Activated T-helper 1 cell treated with anti-CD3 and anti-CD28 coated beads, Interleukin-2, amount 50 U/mL, for 16 hours (primary cell): Measurements from ENCODE around the gene EHD1.
A peak's percentile ranks its signal among the peaks of the same experiment; 100 is the strongest.

ENCODE experiments used
- DNase-seq, 2 donors: peaks; one replicate each; pipeline ENCODE4 v3.0.0-alpha.2; 2020; ENCODE audit warnings: low read depth in 1 of 2, low spot score in 1 of 2

The EHD1 gene

GRCh38 chr11:64891880-64892279 is 13.5 kb upstream of the EHD1 start:
- DNase-seq: no peak

DNA sequence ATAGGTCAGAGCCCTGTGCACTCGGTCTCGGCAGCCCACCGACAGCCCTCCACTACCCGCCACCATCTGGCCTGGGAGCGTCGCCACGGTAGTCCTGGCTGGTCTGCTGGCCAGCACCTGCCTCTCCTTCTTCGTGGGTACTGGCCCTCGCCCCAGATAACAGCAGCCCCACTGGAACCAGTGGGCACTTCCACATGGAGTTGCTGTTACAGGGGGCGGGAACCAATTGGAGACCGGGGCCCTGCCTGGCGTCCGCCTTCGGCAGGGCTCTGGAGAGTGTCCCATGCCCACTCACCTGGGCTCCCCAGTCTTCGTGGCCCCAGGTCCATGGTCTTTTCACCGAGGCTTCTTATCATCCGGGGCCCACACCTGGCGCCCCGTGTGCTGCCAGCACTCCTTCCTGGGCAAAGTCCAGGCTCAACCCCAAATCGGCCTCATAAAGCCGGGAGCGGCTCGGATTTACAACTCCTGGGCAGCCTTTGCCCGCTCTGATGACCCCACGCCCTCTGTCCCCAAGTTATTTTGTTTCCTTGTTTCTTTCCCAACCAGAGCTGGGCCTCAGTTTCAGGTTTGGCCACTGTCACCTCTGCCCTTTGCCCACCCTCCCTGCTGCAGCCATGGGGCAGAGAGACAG is 12.9 kb upstream of the EHD1 start:
- no peak for DNase-seq

DNA sequence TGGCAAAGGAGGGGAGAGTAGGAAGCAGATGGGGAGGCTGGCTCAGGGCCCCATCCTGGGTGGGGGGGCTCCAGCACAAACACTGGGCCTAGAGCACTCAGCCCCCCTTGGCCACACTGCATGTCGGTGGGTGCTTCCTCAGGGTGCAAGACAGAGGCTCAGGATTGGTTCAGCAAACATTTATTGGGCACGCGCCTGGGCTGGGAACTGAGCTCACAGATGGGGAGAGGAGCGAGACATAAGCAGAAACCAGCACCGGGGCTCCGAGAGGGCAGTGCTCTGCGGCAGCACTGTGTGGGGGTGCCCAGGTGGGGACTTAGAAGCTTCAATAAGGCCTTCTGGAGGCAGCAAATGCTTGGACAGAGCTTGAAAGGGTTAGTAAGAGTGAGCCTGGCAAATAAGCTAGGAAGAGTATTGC is 12.1 kb upstream of the EHD1 start:
- no peak for DNase-seq

GRCh38 chr11:64888729-64889511 is 10.5 kb upstream of the EHD1 start:
- no peak for DNase-seq

GRCh38 chr11:64888406-64888728 is 9.9 kb upstream of the EHD1 start:
- DNase-seq: no peak

DNA sequence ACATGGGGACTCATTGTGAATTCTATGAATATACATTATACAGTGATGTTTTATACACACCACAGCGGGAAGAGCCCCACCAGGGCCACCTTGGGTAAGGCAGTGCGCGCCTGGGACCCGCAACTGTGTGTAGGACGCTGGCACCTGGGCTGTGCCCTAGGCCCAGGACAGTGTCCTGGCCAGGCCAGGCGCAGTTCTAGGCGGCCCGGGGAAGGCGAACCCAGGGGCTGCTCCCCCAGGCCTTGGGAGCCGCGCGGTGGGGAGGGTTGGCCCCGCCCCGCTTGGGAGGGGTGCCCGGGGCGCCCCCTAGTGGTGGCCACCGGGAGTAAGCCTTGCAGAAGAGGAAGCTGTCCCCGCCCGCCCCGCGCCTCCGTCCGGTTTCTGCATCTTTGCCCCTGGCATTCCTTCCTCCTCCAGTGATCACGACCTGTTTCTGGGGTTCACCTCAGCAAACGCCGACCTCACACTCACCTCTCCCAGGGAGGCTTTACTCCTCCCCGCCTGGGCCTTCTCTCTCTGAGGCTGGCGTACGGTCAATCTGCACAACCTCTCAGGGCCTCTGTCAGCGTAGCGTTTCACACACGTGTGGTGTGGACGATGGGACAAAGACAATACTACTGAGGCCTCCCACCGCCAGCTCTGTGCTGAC is 9.5 kb upstream of the EHD1 start:
- DNase-seq: peak; percentile 75 to 79

DNA sequence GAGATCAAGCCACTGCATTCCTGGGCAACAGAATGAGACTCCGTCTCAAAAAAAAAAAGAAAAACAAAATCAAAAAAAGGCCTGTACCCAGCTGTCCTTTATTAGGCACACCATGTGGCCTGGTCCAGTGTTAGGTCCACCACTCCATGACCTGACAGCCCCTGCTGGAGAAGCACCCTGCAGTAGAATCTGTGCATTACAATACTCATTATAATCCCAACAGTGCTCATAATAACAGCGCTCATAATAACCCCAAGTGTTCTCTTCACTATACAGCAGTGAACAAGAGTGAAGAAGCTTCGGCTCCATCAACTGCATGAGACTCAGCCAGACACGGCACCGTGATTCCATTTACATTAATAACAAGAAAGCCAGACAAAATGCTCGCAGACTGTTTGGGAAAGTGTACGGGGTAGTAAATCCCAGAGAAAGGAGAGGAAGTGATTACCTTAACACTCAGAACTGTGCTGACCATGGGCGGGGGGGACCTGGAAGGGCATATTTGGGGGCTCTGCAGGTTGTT is 8.9 kb upstream of the EHD1 start:
- no peak for DNase-seq

DNA sequence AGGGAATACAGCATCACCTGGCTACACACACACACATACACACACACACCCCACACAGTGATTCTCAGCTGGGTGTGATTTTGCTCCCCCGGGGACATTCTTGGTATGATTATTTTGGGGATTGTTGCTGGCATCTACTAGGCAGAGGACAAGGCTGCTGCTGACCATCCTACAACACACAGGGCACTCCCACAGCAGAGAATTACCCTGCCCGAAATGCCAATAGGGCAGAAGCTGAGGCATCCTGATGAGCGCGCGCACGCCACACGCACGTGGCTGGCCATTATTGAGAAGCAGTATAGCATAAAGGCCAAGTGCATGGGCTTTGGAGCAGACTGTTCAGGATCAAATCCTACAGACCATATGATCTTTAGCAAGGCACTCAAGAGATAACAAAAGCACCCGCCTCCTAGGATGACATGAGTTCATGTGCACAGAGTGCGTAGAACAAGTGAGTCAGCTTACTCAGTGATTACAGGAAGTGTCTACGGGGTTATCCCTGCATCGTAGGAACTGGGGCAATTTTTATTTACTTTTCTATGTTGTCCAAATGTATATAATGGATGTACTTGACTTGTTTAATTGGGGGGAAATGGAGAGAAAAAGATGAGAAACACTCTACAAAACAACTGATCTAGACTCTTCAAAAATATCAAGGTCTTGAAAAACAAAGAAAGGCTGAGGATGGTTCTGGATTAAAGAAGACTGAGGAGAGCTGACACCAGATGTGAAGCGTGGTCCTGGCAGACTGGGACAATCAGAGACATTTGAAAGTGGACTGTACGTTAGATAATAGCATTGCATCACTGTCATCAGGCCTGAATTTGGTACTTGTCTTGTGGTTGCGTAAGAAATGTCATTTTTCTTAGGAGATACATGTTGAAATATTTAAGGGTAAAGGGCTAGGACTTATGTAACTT is 7.2 kb upstream of the EHD1 start:
- no peak for DNase-seq

GRCh38 chr11:64884019-64884418 is 5.6 kb upstream of the EHD1 start:
- no peak for DNase-seq

GRCh38 chr11:64883575-64883974 is 5.2 kb upstream of the EHD1 start:
- no peak for DNase-seq

GRCh38 chr11:64882243-64882642 is 3.8 kb upstream of the EHD1 start:
- no peak for DNase-seq

- DNase-seq: no peak
Observed at GRCh38 chr11:64881476-64881875, 3.1 kb upstream of the EHD1 start.

- DNase-seq: no peak
Observed at GRCh38 chr11:64880240-64881001, 2.0 kb upstream of the EHD1 start.

GRCh38 chr11:64879244-64879900 is 951 bp upstream of the EHD1 start:
- no peak for DNase-seq

- no peak for DNase-seq
Observed at GRCh38 chr11:64878223-64878493, 263 bp downstream of the EHD1 start.

DNA sequence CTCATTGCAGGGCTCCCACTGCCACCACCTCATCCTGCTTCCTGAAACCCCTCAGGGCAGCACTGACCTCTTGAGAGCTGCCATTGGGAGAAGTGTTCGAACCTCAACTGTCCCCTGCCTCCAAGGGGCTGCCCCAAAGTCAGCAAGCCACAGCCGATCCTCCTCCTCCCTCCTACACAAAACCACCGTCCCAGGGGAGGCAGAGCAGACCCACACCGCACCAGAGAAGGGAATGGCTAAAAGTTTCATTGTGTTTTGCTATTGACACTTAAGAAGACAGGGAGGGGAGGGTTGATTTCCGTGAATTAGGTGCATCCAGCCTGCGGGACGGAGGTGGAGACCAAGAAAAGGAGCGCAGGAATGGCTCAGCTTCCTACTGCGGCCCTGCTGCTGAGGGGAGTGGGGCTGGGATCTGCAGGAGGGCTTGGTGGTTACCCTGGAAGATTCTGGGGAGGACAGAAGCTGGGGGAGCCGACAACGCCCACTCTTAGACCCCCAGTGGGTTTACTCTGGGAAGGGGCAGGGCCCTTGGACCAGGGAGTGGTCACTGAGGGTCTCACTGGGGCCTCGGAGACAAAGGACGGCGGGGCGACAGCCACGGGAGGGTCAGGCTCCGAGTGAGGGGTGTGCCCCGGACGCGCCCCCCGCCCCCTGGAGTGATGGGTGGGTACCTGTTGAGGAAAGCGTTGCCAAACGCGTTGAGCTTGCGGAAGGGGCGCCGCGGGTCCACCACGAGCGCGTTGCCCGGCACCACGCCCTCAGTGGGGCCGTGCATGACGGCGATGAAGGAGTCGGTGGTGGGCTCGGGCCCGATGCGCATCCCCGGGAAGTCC is 815 bp downstream of the EHD1 start:
- no peak for DNase-seq

DNA sequence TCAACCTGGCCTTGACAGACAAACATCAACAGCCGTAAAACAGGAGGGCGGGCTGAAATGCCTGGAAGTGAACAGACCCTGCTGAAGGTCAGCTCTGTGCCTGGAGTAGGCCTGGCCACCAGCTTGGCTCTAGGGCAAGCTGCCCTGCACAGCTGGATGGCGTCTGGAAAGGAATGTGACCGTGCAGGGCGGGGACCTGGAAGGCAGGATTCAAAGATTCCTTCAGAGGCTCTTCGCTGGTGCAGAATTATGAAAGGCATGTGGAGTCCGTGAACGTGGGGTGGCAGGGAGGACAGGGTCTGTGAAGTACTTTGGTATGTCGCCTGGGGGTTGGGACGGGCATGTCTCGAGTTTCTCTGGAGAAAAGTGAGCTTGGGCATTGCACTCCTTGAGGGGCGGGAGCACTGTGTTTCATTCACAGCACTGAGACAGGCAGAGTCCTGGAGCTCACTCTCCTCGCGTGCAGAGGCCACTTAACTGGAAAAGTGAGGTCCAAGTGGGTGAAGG is 1.5 kb downstream of the EHD1 start:
- DNase-seq: no peak

DNA sequence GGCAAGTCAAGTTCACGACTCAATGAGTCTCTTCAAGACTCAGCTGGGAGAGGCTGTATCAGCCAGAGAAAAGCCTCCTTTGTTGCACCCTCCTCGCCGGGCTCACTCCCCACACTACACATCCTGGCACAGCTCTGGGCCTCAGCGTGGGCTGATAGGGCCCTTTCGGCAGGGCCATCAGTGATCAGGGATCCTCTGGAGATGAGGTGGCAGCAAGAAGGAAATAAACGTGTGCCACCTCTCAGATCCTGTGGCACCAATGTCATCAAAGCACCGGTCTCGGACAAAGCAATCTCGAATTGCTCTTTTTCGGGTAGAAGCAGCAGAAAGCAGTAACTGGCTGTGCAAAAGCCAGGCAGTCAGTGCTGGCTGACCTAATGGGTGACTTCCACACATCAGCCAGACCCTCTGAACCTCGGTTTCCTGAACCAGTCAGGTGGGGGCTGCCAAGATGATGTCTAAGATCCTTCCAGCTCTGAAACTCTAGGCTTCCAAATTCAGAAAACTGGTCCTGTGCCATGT is 2.1 kb downstream of the EHD1 start:
- no peak for DNase-seq
